IPS-NIHi7 (cell line): Measurements from ENCODE around the gene TBCD.

Experiments
- DNase-seq: peaks from one replicate; pipeline ENCODE4 v3.0.0; 2012; ENCODE audit warnings: mixed read lengths; ENCODE audit errors: extremely low spot score

The TBCD gene

GRCh38 chr17:82937411-82938371, 185.8 kb downstream of the TBCD start:
- no peak for DNase-seq

- no peak for DNase-seq
Measured at GRCh38 chr17:82938486-82938872, 186.6 kb downstream of the TBCD start.

GRCh38 chr17:82938873-82939620, 187.2 kb downstream of the TBCD start:
- no peak for DNase-seq

- DNase-seq = no peak
Measured at GRCh38 chr17:82939621-82940135, 187.8 kb downstream of the TBCD start.

GRCh38 chr17:82940226-82941020, 188.6 kb downstream of the TBCD start:
- DNase-seq = no peak

GRCh38 chr17:82941021-82942001, 189.4 kb downstream of the TBCD start:
- no peak for DNase-seq

- DNase-seq = no peak
Measured at GRCh38 chr17:82942166-82943130, 190.6 kb downstream of the TBCD start.

- DNase-seq = no peak
Measured at GRCh38 chr17:82943339-82943738, 191.5 kb downstream of the TBCD start.

GRCh38 chr17:82943751-82944150, 191.9 kb downstream of the TBCD start:
- DNase-seq = no peak

- DNase-seq = no peak
Measured at GRCh38 chr17:82944990-82945389, 193.1 kb downstream of the TBCD start.

GRCh38 chr17:82946081-82946480, 194.2 kb downstream of the TBCD start:
- no peak for DNase-seq

- no peak for DNase-seq
Measured at GRCh38 chr17:82947051-82947991, 195.5 kb downstream of the TBCD start.

- DNase-seq = no peak
Measured at GRCh38 chr17:82948081-82948511, 196.2 kb downstream of the TBCD start.

GRCh38 chr17:82948957-82949356, 197.1 kb downstream of the TBCD start:
- no peak for DNase-seq

GRCh38 chr17:82949361-82949760, 197.5 kb downstream of the TBCD start:
- no peak for DNase-seq

GRCh38 chr17:82949984-82950383, 198.1 kb downstream of the TBCD start:
- no peak for DNase-seq

- no peak for DNase-seq
Measured at GRCh38 chr17:82950525-82951102, 198.7 kb downstream of the TBCD start.

- no peak for DNase-seq
Measured at GRCh38 chr17:82952019-82952418, 200.2 kb downstream of the TBCD start.
